ENCODE measurements around the gene SLU7. TPM values are rescaled to one million over a fixed set of nuclear protein-coding genes. Genes with fewer than 3 reads are reported as not detected.
A peak's percentile ranks its signal among the peaks of the same experiment; 100 is the strongest.

SLU7 gene
- total RNA-seq, 4 donors from 2014 or later = 70.1 to 122 (median 96.3) TPM

DNA sequence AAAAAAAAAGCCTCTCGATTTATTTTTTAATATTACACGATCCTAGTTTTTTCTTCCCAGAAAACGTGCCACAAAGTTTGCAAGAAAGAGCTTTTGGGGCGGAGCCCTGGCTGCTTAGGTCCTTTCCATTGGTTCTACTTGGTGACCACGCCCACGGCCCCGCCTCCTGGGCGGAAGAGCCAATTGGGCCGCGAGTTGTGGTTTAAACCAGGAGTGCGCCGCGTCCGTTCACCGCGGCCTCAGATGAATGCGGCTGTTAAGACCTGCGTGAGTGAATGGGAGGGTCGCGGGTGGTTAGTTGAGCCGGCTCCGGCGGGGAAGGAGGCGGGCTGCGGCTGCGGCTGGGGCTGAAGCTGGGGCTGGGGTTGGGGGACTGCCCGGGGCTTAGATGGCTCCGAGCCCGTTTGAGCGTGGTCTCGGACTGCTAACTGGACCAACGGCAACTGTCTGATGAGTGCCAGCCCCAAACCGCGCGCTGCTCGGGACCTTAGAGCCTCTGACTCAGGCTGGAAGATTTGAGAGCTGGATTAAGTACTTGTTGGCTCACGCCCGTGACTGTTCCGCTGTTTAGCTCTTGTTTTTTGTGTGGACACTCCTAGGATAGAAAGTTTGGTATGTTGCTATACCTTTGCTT lies 2.9 kb upstream of the SLU7 start, which contains the start of gene PTTG1:
TSS of gene PTTG1 (plus strand) at position 231 of the 634 bp plus-strand sequence. CDS start 458 bp downstream, outside the sequence.
- TF ChIP-seq POLR2A (IDR thresholded peaks at IDR 0.05) = peak; percentile 47 to 89
- TF ChIP-seq, protein P1, sequence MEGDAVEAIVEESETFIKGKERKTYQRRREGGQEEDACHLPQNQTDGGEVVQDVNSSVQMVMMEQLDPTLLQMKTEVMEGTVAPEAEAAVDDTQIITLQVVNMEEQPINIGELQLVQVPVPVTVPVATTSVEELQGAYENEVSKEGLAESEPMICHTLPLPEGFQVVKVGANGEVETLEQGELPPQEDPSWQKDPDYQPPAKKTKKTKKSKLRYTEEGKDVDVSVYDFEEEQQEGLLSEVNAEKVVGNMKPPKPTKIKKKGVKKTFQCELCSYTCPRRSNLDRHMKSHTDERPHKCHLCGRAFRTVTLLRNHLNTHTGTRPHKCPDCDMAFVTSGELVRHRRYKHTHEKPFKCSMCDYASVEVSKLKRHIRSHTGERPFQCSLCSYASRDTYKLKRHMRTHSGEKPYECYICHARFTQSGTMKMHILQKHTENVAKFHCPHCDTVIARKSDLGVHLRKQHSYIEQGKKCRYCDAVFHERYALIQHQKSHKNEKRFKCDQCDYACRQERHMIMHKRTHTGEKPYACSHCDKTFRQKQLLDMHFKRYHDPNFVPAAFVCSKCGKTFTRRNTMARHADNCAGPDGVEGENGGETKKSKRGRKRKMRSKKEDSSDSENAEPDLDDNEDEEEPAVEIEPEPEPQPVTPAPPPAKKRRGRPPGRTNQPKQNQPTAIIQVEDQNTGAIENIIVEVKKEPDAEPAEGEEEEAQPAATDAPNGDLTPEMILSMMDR (IDR thresholded peaks at IDR 0.05) = no peak
- peaks cover 47 to 48% of the 10 kb centered on the region in 2 donors for H3K4me1 ChIP-seq
- peak within 1 kb of the TSS; percentile 51 to 87 (median 80) for H3K27ac ChIP-seq
- H3K9me3 ChIP-seq = no peaks in the 10 kb centered on the region
- H3K36me3 ChIP-seq = no peaks in the 10 kb centered on the region
- WGBS, 2 donors = 0 to 1% methylated on average over 18 to 39 of the region's 39 CpGs
- H3K27me3 ChIP-seq = no peaks in the 10 kb centered on the region
- intact Hi-C loops (cut with DNase I) = no loop called here
- H3K4me3 ChIP-seq (replicated peaks in 1 of 3) = peak within 1 kb of the TSS in 2 of 3 donors; percentile 53 to 55
- peak; percentile 98 to 99 for DNase-seq

- Histone ChIP-seq H3K27me3 (no peaks in the 10 kb centered on the region), H3K27ac (no peak overlapping the region), H3K4me1 (peaks cover 40 to 41% of the 10 kb centered on the region in 2 donors), H3K9me3 (no peaks in the 10 kb centered on the region), H3K4me3 (replicated peaks in 1 of 3) (no peak overlapping the region), H3K36me3 (no peaks in the 10 kb centered on the region)
- intact Hi-C loops (cut with DNase I) = no loop called here
- no peak for DNase-seq
- TF ChIP-seq POLR2A (IDR thresholded peaks at IDR 0.05) = no peak
Measured at GRCh38 chr5:160420331-160420610, 1.4 kb upstream of the SLU7 start.

GRCh38 chr5:160419458-160420330 lies 813 bp upstream of the SLU7 start:
- TF ChIP-seq, protein P1 (IDR thresholded peaks at IDR 0.05) = no peak
- no peak for TF ChIP-seq POLR2A (IDR thresholded peaks at IDR 0.05)
- peaks cover 36 to 37% of the 10 kb centered on the region in 2 donors for H3K4me1 ChIP-seq
- no peak for DNase-seq
- H3K27me3 ChIP-seq = no peaks in the 10 kb centered on the region
- peak overlapping the region; percentile 83 to 91 (median 87) for H3K27ac ChIP-seq
- intact Hi-C loops (cut with DNase I) = no loop called here
- peaks cover 0 to 3% of the 10 kb centered on the region in 2 donors for H3K36me3 ChIP-seq
- 45 to 46% methylated on average over 11 of the region's 11 CpGs for WGBS, 2 donors
- H3K4me3 ChIP-seq (replicated peaks in 1 of 3) = peak overlapping the region in 2 of 3 donors; percentile 63 to 94
- no peaks in the 10 kb centered on the region for H3K9me3 ChIP-seq

- DNase-seq = peak; percentile 87 to 90
- TF ChIP-seq POLR2A (IDR thresholded peaks at IDR 0.05) = peak; percentile 57 to 85
- TF ChIP-seq, protein P1 (IDR thresholded peaks at IDR 0.05) = no peak
- H3K36me3 ChIP-seq = peaks cover 17 to 24% of the 10 kb centered on the region in 2 donors
- no peaks in the 10 kb centered on the region for H3K9me3 ChIP-seq
- peak within 1 kb of the TSS; percentile 41 to 63 (median 50) for H3K4me3 ChIP-seq (replicated peaks in 1 of 3)
- H3K4me1 ChIP-seq = peaks cover 12 to 26% of the 10 kb centered on the region in 2 donors
- no peaks in the 10 kb centered on the region for H3K27me3 ChIP-seq
- WGBS, 2 donors = 1 to 3% methylated on average over 26 to 38 of the region's 41 CpGs
- intact Hi-C loops (cut with DNase I) = no loop called here
- H3K27ac ChIP-seq = peak within 1 kb of the TSS; percentile 57 to 77 (median 74)
Measured at GRCh38 chr5:160399402-160400353, 19.2 kb downstream of the SLU7 start, which contains the start of gene FAM200C. Gene FAM200C (minus strand): TSS chr5:160400054. CDS start chr5:160395490, 4,564 bp downstream.

GRCh38 chr5:160398806-160399205 lies 20.1 kb downstream of the SLU7 start:
- Histone ChIP-seq H3K27ac (peak overlapping the region in 1 of 3 donors; percentile 77), H3K4me3 (replicated peaks in 1 of 3) (peak overlapping the region in 1 of 3 donors; percentile 50), H3K36me3 (peaks cover 8 to 15% of the 10 kb centered on the region in 2 donors), H3K4me1 (peaks cover 12 to 26% of the 10 kb centered on the region in 2 donors), H3K27me3 (no peaks in the 10 kb centered on the region), H3K9me3 (no peaks in the 10 kb centered on the region)
- 47 to 55% methylated on average over 4 of the region's 4 CpGs for WGBS, 2 donors
- DNase-seq = no peak
- no peak for TF ChIP-seq POLR2A (IDR thresholded peaks at IDR 0.05)
- TF ChIP-seq, protein P1 (IDR thresholded peaks at IDR 0.05) = no peak
- intact Hi-C loops (cut with DNase I) = no loop called here
